GM21786 (cell line): Measurements from ENCODE around the gene GNG11.

Source experiments
- ATAC-seq: cut with Tn5 transposase; IDR thresholded peaks from one replicate; pipeline ENCODE4 v1.9.1; 2021; ENCODE audit not compliant: unreplicated experiment

Gene GNG11

GRCh38 chr7:93921607-93922566 is at the start of gene GNG11:
Gene GNG11 (plus strand): TSS chr7:93921735. CDS start chr7:93922138, 403 bp downstream.
- ATAC-seq, result peak; percentile 90

- ATAC-seq, result no peak
Observed at GRCh38 chr7:93873998-93874574, 47.4 kb upstream of the GNG11 start.

DNA sequence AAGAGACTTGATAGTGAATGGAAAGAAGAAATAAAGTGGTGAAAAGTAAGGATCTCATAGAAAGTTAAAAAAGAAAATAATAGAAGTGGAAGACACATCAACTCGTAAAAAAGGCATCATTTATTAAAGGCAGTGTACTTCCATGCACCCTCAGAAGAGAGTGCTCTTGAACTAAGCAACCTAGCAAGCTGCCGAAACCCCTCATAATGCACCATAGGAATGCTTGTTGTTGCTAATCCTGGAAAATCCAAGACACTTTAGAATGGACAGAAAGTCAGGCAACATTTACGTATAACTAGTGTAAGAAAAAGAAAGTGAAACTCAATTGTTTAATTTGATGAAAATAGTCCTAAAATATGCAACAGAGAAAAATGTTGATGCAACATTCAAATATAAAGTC is 43.8 kb upstream of the GNG11 start:
- no peak for ATAC-seq

GRCh38 chr7:93879356-93879755 is 42.2 kb upstream of the GNG11 start:
- ATAC-seq, result no peak

GRCh38 chr7:93882468-93882867 is 39.1 kb upstream of the GNG11 start:
- ATAC-seq, result no peak

- ATAC-seq, result no peak
Observed at GRCh38 chr7:93883078-93883916, 38.2 kb upstream of the GNG11 start.

- no peak for ATAC-seq
Observed at GRCh38 chr7:93883917-93884345, 37.6 kb upstream of the GNG11 start.

DNA sequence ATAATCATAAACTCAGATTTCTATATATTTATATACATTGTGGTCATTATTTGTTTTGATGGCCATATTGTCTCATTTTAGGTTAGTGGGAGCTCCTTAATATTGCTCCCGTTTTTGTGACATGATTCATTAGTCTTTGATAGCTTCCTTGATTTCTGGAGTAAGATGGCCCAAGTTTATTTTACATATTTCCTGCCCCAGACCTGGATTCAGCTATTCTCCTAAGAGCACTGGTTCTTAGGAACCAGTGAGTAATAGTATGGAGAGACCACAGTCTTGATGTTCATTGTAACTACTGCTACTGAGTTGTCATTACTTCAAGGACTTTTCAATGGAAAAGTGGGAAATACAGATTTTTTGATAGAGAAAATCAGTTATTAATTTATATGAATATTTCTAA is 37.0 kb upstream of the GNG11 start:
- ATAC-seq, result no peak

DNA sequence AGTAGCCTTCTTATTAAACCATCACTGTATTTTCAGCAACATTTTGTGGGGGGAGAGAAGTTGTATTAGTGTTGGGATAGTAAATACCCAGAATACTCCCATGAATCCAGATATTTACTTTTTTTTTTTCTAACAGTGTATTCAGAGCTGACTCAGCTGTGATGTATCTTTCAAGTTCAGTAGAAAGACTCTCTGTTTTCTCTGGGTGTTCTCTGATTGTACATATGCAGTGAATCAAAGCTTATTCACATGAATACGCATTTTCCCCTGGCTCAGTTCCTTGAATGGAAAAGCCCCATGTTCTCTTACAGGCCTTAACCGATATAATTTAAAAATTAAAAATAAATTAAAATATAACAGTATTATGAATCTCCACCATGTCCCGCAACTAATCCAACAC is 32.3 kb upstream of the GNG11 start:
- ATAC-seq, result no peak

DNA sequence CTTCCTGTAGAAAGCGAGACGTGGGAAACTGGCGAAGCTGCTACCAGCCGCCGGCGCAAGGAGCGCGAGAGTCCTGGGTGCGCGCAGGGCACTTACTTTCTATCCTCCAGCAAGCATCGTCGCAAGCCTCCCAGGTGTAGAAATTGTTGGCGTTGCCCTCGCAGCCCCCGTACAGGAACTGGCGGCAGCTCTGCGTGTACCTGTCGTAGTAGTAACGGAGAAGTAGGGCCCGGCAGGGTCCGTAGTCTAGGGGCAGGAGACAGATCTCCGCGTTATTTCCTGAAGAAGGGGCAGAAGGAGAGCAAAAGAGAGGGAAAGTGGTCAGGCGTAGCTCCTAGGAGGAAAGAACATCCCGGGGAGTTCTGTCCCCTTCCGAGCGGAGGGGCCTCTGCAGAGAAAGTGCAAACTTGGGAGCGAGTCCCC is 31.5 kb upstream of the GNG11 start:
- peak; percentile 52 for ATAC-seq

GRCh38 chr7:93890464-93891068 is 31.0 kb upstream of the GNG11 start, which contains the start of gene TFPI2:
Gene TFPI2 (minus strand): TSS chr7:93890753. CDS start chr7:93890678, 75 bp downstream.
- peak; percentile 40 for ATAC-seq

GRCh38 chr7:93894426-93894825 is 27.1 kb upstream of the GNG11 start:
- ATAC-seq, result no peak

- ATAC-seq, result no peak
Observed at GRCh38 chr7:93894966-93895640, 26.4 kb upstream of the GNG11 start.

GRCh38 chr7:93895859-93896600 is 25.5 kb upstream of the GNG11 start:
- ATAC-seq, result no peak

- no peak for ATAC-seq
Observed at GRCh38 chr7:93897680-93898079, 23.9 kb upstream of the GNG11 start.

DNA sequence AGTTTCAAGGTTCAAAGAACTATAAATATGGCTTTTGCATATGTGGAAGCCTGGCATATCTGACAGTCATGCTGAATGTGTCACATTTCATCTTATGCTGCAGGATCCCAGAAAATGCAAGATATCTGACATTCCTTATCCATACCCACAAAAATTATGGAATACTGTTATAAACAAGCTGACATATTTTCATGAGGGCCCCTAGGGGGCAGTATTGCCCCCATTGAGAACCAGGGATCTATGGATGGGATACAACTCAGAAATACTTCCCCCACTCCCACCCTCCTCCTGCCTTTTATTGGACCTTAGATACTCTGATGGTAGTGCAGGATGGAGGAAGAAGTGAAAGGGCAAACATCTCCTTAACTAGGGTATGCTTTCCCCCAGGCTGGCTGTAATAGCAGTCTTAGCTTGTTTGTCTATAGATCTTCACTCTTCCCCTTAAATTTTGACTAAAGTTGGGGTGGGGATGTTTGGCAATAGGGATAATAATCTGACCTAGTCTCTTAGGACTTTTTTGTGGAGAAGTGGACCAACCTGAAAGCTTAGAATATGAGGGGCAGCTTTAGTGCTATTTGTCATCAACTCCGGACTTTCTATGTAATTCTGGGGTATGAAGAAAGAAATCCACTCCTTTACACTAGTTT is 18.6 kb upstream of the GNG11 start:
- no peak for ATAC-seq

GRCh38 chr7:93906267-93906666 is 15.3 kb upstream of the GNG11 start, which contains the start of gene GNGT1:
Gene GNGT1 (plus strand): TSS chr7:93906567. CDS start chr7:93906747, 180 bp downstream.
- ATAC-seq, result no peak

- ATAC-seq, result no peak
Observed at GRCh38 chr7:93910076-93910994, 11.2 kb upstream of the GNG11 start.
